22Rv1 (cell line): ENCODE results near the gene EHD4.

Experiments used
- CTCF ChIP-seq: fragments of 450-650 bp; IDR thresholded peaks from 2 replicates; pipeline ENCODE4 v1.5.1; 2017; ENCODE audit warnings: mild to moderate bottlenecking
- ZFX ChIP-seq: fragments of 450-650 bp; IDR thresholded peaks from 2 replicates; pipeline ENCODE4 v1.6.1; 2017; ENCODE audit warnings: antibody characterized with exemption, borderline replicate concordance

- TF ChIP-seq CTCF (no peak), ZFX (no peak)
These were observed 3.3 kb upstream of the EHD4 start for GRCh38 chr15:41975669-41976068.
